ENCODE measurements around the gene TSPAN5. TPM values are rescaled to one million over a fixed set of nuclear protein-coding genes. Genes with fewer than 3 reads are reported as not detected.

TSPAN5 gene
- total and polyA plus RNA-seq, 9 of the 15 experiments (the other 6 are each of a cell fraction or from before 2014, with no cell fraction given), result 0.58 to 6.6 (median 0.73) TPM

- Histone ChIP-seq H4K20me1 (replicated peaks; ENCODE audit: control insufficient read depth, insufficient read depth, low read length) (no peaks in the 10 kb centered on the region), H3K9ac (ENCODE audit: insufficient read depth in 1 of 2, low read depth in 2 of 2, low read length in 2 of 2) (no peak overlapping the region), H3K27ac (ENCODE audit: extremely low read depth, low read depth, low read length) (no peak overlapping the region), H3K4me2 (ENCODE audit: insufficient read depth, low read length) (no peak overlapping the region), H3K9me3 (replicated peaks; ENCODE audit: control insufficient read depth, insufficient read depth, low read depth, low read length) (no peaks in the 10 kb centered on the region), H2AFZ (ENCODE audit: low read depth, low read length) (no peak overlapping the region), H3K9me1 (ENCODE audit: control insufficient read depth, insufficient read depth, low read length) (no peaks in the 10 kb centered on the region), H3K27me3 (ENCODE audit: control insufficient read depth in 2 of 2, insufficient read depth in 2 of 2, low read length in 2 of 2) (0 out of 5 replicates have a peak, but pooled peaks cover 0 to 4% of the 10 kb centered on the region in 2 experiments), H3K4me3 (no peak overlapping the region), H3K79me2 (ENCODE audit: control insufficient read depth, insufficient read depth, low read length) (no peaks in the 10 kb centered on the region), H3K4me1 (replicated peaks in 1 of 2; ENCODE audit: control insufficient read depth in 2 of 2, insufficient read depth in 2 of 2, low read length in 2 of 2) (no peaks in the 10 kb centered on the region), H3K36me3 (ENCODE audit: control insufficient read depth, insufficient read depth, low read length) (no peaks in the 10 kb centered on the region)
- intact Hi-C loops (cut with micrococcal nuclease) (no loop called here), in situ Hi-C loops (cut with MboI) (no loop called here)
- BruUV-seq (replicated peaks), result no TSS peak
- FAIRE-seq (no peak), ATAC-seq (no peak), DNase-seq (ENCODE audit: extremely low read depth in 1 of 4, low spot score in 3 of 4) (no peak)
- no peak for TF ChIP-seq ARHGAP35 (IDR thresholded peaks at IDR 0.05; ENCODE audit: partially characterized antibody)
- no peak for TF ChIP-seq ATF2 (CRISPR knock-in tag; IDR thresholded peaks at IDR 0.05)
- ChIA-PET CTCF (ENCODE audit: low intra/inter-chr PET ratio) (no interaction called here), POLR2A (no interaction called here)
- 2% methylated on average over 3 of the region's 3 CpGs for WGBS (ENCODE audit: insufficient coverage, low coverage, missing lambda C conversion rate)
Observed at GRCh38 chr4:98631506-98631905, 26.9 kb downstream of the TSPAN5 start.

GRCh38 chr4:98630737-98631454, 27.5 kb downstream of the TSPAN5 start:
- Histone ChIP-seq H3K36me3 (ENCODE audit: control insufficient read depth, insufficient read depth, low read length) (no peaks in the 10 kb centered on the region), H3K9me1 (ENCODE audit: control insufficient read depth, insufficient read depth, low read length) (no peaks in the 10 kb centered on the region), H3K4me3 (no peak overlapping the region), H4K20me1 (replicated peaks; ENCODE audit: control insufficient read depth, insufficient read depth, low read length) (no peaks in the 10 kb centered on the region), H3K27me3 (ENCODE audit: control insufficient read depth in 2 of 2, insufficient read depth in 2 of 2, low read length in 2 of 2) (0 out of 5 replicates have a peak, but pooled peaks cover 0 to 4% of the 10 kb centered on the region in 2 experiments), H3K4me1 (replicated peaks in 1 of 2; ENCODE audit: control insufficient read depth in 2 of 2, insufficient read depth in 2 of 2, low read length in 2 of 2) (no peaks in the 10 kb centered on the region), H2AFZ (ENCODE audit: low read depth, low read length) (no peak overlapping the region), H3K4me2 (ENCODE audit: insufficient read depth, low read length) (no peak overlapping the region), H3K79me2 (ENCODE audit: control insufficient read depth, insufficient read depth, low read length) (no peaks in the 10 kb centered on the region), H3K27ac (ENCODE audit: extremely low read depth, low read depth, low read length) (no peak overlapping the region), H3K9ac (ENCODE audit: insufficient read depth in 1 of 2, low read depth in 2 of 2, low read length in 2 of 2) (no peak overlapping the region), H3K9me3 (replicated peaks; ENCODE audit: control insufficient read depth, insufficient read depth, low read depth, low read length) (no peaks in the 10 kb centered on the region)
- in situ Hi-C loops (cut with MboI) (no loop called here), intact Hi-C loops (cut with micrococcal nuclease) (no loop called here)
- POLR2A ChIA-PET, result interaction anchor here (1.0 kb wide), 1 partner anchor 11 kb away, joined by 3 read pairs; no protein-coding TSS in a partner anchor
- 31% methylated on average over 8 of the region's 8 CpGs for WGBS (ENCODE audit: insufficient coverage, low coverage, missing lambda C conversion rate)
- FAIRE-seq (no peak), DNase-seq (ENCODE audit: extremely low read depth in 1 of 4, low spot score in 3 of 4) (peak in 1 of 4 experiments; percentile 11), ATAC-seq (peak; percentile 47; the same call in 2 of the 3 replicates)
- CTCF ChIA-PET (ENCODE audit: low intra/inter-chr PET ratio), result no interaction called here
- TF ChIP-seq NBN (IDR thresholded peaks at IDR 0.05; ENCODE audit: low read depth), result no peak
- TF ChIP-seq CTCF (IDR thresholded peaks at IDR 0.05 in 2 of 3, conservative IDR thresholded peaks at IDR 0.05 in 1 of 3; ENCODE audit: insufficient read depth in 2 of 3, low read depth in 1 of 3, low read length in 3 of 3), result 0 out of 6 replicates have a peak, but pooled peaks of 1 of the 3 experiments have one; percentile 15
- TF ChIP-seq RAD21 (CRISPR knock-in tag; conservative IDR thresholded peaks at IDR 0.05 in 1 of 2, IDR thresholded peaks at IDR 0.05 in 1 of 2), result 0 out of 4 replicates have a peak, but pooled peaks of 1 of the 2 experiments have one; percentile 30
- BruUV-seq (replicated peaks), result no TSS peak

Data from K562 (cell line).